Body of pancreas (tissue), 4 donors: ENCODE measurements around the gene RETN. TPM values are rescaled to one million over a fixed set of nuclear protein-coding genes. Genes with fewer than 3 reads are reported as not detected.

Experiments
- ATAC-seq: fragments of 150-250 bp; one replicate; pipeline ENCODE4 v1.9.1; 2016
- DNase-seq, 4 donors: peaks; one replicate each; pipeline ENCODE4 v3.0.0-alpha.2; 2019
- H3K27ac ChIP-seq, 4 donors: fragments of 200-600 bp; sonication (generic); 1 replicate in 3 of 4; 2 replicates in 1 of 4; pipeline versions ENCODE4 v1.5.1 to v1.6.1; 2016 to 2019; ENCODE audit warnings: mild to moderate bottlenecking in 1 of 4, mixed read lengths in 1 of 4, moderate library complexity in 1 of 4
- H3K27me3 ChIP-seq, 2 donors: fragments of 200-600 bp; sonication (generic); one replicate each; pipeline ENCODE4 v1.6.0; 2016; ENCODE audit warnings: mild to moderate bottlenecking in 1 of 2
- H3K36me3 ChIP-seq, 2 donors: fragments of 200-600 bp; sonication (generic); replicated peaks in 1 of 2; 2 replicates each; pipeline ENCODE4 v1.5.1; 2016; ENCODE audit warnings: low read depth in 2 of 2; ENCODE audit not compliant: insufficient read depth in 1 of 2
- H3K4me1 ChIP-seq: fragments of 200-600 bp; sonication (generic); one replicate; pipeline ENCODE4 v1.6.0; 2016
- H3K4me3 ChIP-seq, 2 donors: fragments of 200-600 bp; sonication (generic); 1 replicate in 1 of 2; 2 replicates in 1 of 2; pipeline ENCODE4 v1.5.1; 2016 to 2019
- H3K9me3 ChIP-seq, 3 donors: fragments of 200-600 bp; sonication (generic); 1 replicate in 2 of 3; 2 replicates in 1 of 3; pipeline ENCODE4 v1.5.1; 2016
- CTCF ChIP-seq, 7 experiments: fragments of 450-650 bp in 4 of 7; fragments of 200-600 bp in 3 of 7; sonication (generic) in 3 of 7; IDR thresholded peaks; one replicate each; pipeline ENCODE4 v1.5.1; 2016 to 2019; ENCODE audit warnings: antibody characterized with exemption in 7 of 7
- POLR2A ChIP-seq, 3 donors: fragments of 450-650 bp; IDR thresholded peaks; one replicate each; pipeline ENCODE4 v1.6.1; 2016; ENCODE audit warnings: antibody characterized with exemption in 3 of 3, mild to moderate bottlenecking in 2 of 3
- WGBS, 2 donors: methylation state at CpG; one replicate each; pipeline ENCODE4 v1.1.5; 2017; 5-methylcytosine and 5-hydroxymethylcytosine counted together
- intact Hi-C: fragments of 100-400 bp; cut with DNase I; formaldehyde crosslinking; loops from one replicate; pipeline ENCODE4 v1.15.1; 2023
- total RNA-seq, 2 donors: library from RNA; depleted of rRNA; stranded (reverse); fragments of >200 nt; gene quantifications; one replicate each; pipeline ENCODE4 v1.1.0, GENCODE V29; 2016

RETN gene
- total RNA-seq, 2 donors from 2014 or later: not detected

GRCh38 chr19:7637374-7638256 is 31.2 kb upstream of the RETN start:
- TF ChIP-seq POLR2A (IDR thresholded peaks at IDR 0.05) (no peak), CTCF (IDR thresholded peaks at IDR 0.05) (no peak)
- Histone ChIP-seq H3K9me3 (no peaks in the 10 kb centered on the region), H3K4me3 (peak overlapping the region; percentile 67 to 73), H3K4me1 (peaks cover 40% of the 10 kb centered on the region), H3K36me3 (peaks cover 0 to 2% of the 10 kb centered on the region in 2 donors), H3K27ac (peak overlapping the region; percentile 71 to 90 (median 82)), H3K27me3 (no peaks in the 10 kb centered on the region)
- peak; percentile 33 for ATAC-seq
- DNase-seq: peak; percentile 55 to 71 (median 66)
- WGBS, 2 donors: 25 to 61% methylated on average over 13 to 29 of the region's 30 CpGs
- intact Hi-C loops: no loop called here

- H3K9me3 ChIP-seq: no peaks in the 10 kb centered on the region
- WGBS, 2 donors: 72 to 81% methylated on average over 9 to 12 of the region's 12 CpGs
- H3K4me1 ChIP-seq: peaks cover 40% of the 10 kb centered on the region
- no peak for TF ChIP-seq CTCF (IDR thresholded peaks at IDR 0.05)
- no peak for TF ChIP-seq POLR2A (IDR thresholded peaks at IDR 0.05)
- H3K27ac ChIP-seq: no peak overlapping the region
- no peaks in the 10 kb centered on the region for H3K27me3 ChIP-seq
- DNase-seq (no peak), ATAC-seq (no peak)
- H3K36me3 ChIP-seq: peaks cover 0 to 2% of the 10 kb centered on the region in 2 donors
- intact Hi-C loops: no loop called here
- no peak overlapping the region for H3K4me3 ChIP-seq
These were observed 29.9 kb upstream of the RETN start for GRCh38 chr19:7638802-7639465.

- no peak overlapping the region for H3K4me3 ChIP-seq
- H3K9me3 ChIP-seq: no peaks in the 10 kb centered on the region
- no peak for ATAC-seq
- 88 to 95% methylated on average over 13 of the region's 13 CpGs for WGBS, 2 donors
- peaks cover 0 to 2% of the 10 kb centered on the region in 2 donors for H3K36me3 ChIP-seq
- no peak overlapping the region for H3K27ac ChIP-seq
- TF ChIP-seq CTCF (IDR thresholded peaks at IDR 0.05) (no peak), POLR2A (IDR thresholded peaks at IDR 0.05) (no peak)
- no peak for DNase-seq
- H3K27me3 ChIP-seq: no peaks in the 10 kb centered on the region
- intact Hi-C loops: no loop called here
- H3K4me1 ChIP-seq: peaks cover 36% of the 10 kb centered on the region
These were observed 28.9 kb upstream of the RETN start for GRCh38 chr19:7639863-7640348.

- no peak overlapping the region for H3K4me3 ChIP-seq
- H3K9me3 ChIP-seq: no peaks in the 10 kb centered on the region
- H3K36me3 ChIP-seq: peaks cover 0 to 2% of the 10 kb centered on the region in 2 donors
- peaks cover 29% of the 10 kb centered on the region for H3K4me1 ChIP-seq
- no peak overlapping the region for H3K27ac ChIP-seq
- ATAC-seq: no peak
- DNase-seq: no peak
- 93 to 95% methylated on average over 9 to 10 of the region's 11 CpGs for WGBS, 2 donors
- H3K27me3 ChIP-seq: no peaks in the 10 kb centered on the region
- intact Hi-C loops: no loop called here
- TF ChIP-seq CTCF (IDR thresholded peaks at IDR 0.05): no peak
- no peak for TF ChIP-seq POLR2A (IDR thresholded peaks at IDR 0.05)
These were observed 28.0 kb upstream of the RETN start for GRCh38 chr19:7640803-7641202.
